Measurements from ENCODE around the gene KIF5B.

- TF ChIP-seq POLR2A (IDR thresholded peaks at IDR 0.05) (no peak), CTCF (IDR thresholded peaks at IDR 0.05) (no peak)
These were observed 78.1 kb downstream of the KIF5B start for GRCh38 chr10:31978156-31978483.

Measured in lower leg skin (tissue), 3 donors.